ENCODE results near the gene KRTAP19-1.
"Not testable (repeated sequence)": the region's sequence is repeated elsewhere in the genome, so short reads cannot be mapped to it uniquely, and the experiment has no call there.

The KRTAP19-1 gene

GRCh38 chr21:30480145-30480544, at the start of gene KRTAP19-1:
Gene KRTAP19-1 (minus strand): TSS chr21:30480367. CDS start chr21:30480317, 50 bp downstream.
- DNase-seq, result no peak

GRCh38 chr21:30518876-30519275, 38.7 kb upstream of the KRTAP19-1 start:
- DNase-seq, result no peak

GRCh38 chr21:30515681-30516080, 35.5 kb upstream of the KRTAP19-1 start:
- DNase-seq, result no peak

- not testable (repeated sequence) for DNase-seq
Measured at GRCh38 chr21:30505621-30506205, 25.5 kb upstream of the KRTAP19-1 start.

GRCh38 chr21:30502041-30502440, 21.9 kb upstream of the KRTAP19-1 start, which contains the start of gene KRTAP19-5:
Gene KRTAP19-5 (minus strand): TSS chr21:30502141. CDS start chr21:30502090, 51 bp downstream.
- no peak for DNase-seq

GRCh38 chr21:30497065-30497464, 16.9 kb upstream of the KRTAP19-1 start, which contains the start of gene KRTAP19-4:
Gene KRTAP19-4 (minus strand): TSS chr21:30497165. CDS start chr21:30497110, 55 bp downstream.
- no peak for DNase-seq

- no peak for DNase-seq
Measured at GRCh38 chr21:30491963-30492428, 11.8 kb upstream of the KRTAP19-1 start, which contains the start of gene KRTAP19-3. Gene KRTAP19-3 (minus strand): TSS chr21:30492013. CDS start chr21:30491957, 56 bp downstream.

- DNase-seq, result no peak
Measured at GRCh38 chr21:30487336-30487735, 7.2 kb upstream of the KRTAP19-1 start, which contains the start of gene KRTAP19-2. Gene KRTAP19-2 (minus strand): TSS chr21:30487436. CDS start chr21:30487348, 88 bp downstream.

- DNase-seq, result no peak
Measured at GRCh38 chr21:30486180-30486579, 6.0 kb upstream of the KRTAP19-1 start.

- DNase-seq, result no peak
Measured at GRCh38 chr21:30482130-30482529, 2.0 kb upstream of the KRTAP19-1 start.

- no peak for DNase-seq
Measured at GRCh38 chr21:30479259-30479658, 908 bp downstream of the KRTAP19-1 start.

GRCh38 chr21:30478004-30478403, 2.2 kb downstream of the KRTAP19-1 start:
- no peak for DNase-seq

- no peak for DNase-seq
Measured at GRCh38 chr21:30468900-30469714, 11.1 kb downstream of the KRTAP19-1 start.

- no peak for DNase-seq
Measured at GRCh38 chr21:30463713-30464112, 16.5 kb downstream of the KRTAP19-1 start.

- no peak for DNase-seq
Measured at GRCh38 chr21:30448514-30448913, 31.7 kb downstream of the KRTAP19-1 start.

- DNase-seq, result no peak
Measured at GRCh38 chr21:30447056-30447455, 33.1 kb downstream of the KRTAP19-1 start.

- no peak for DNase-seq
Measured at GRCh38 chr21:30444204-30444603, 36.0 kb downstream of the KRTAP19-1 start.

GRCh38 chr21:30443226-30443625, 36.9 kb downstream of the KRTAP19-1 start:
- DNase-seq, result no peak

GRCh38 chr21:30439975-30440374, 40.2 kb downstream of the KRTAP19-1 start, which contains the start of gene KRTAP15-1:
Gene KRTAP15-1 (plus strand): TSS chr21:30440275. CDS start chr21:30440328, 53 bp downstream.
- no peak for DNase-seq

GRCh38 chr21:30437010-30437565, 43.1 kb downstream of the KRTAP19-1 start:
- DNase-seq, result no peak

GRCh38 chr21:30434033-30434631, 46.0 kb downstream of the KRTAP19-1 start:
- DNase-seq, result no peak

GRCh38 chr21:30430170-30430655, 50.0 kb downstream of the KRTAP19-1 start, which contains the start of gene KRTAP13-4:
Gene KRTAP13-4 (plus strand): TSS chr21:30430220. CDS start chr21:30430276, 56 bp downstream.
- DNase-seq, result no peak
